ENCODE results near the gene AP3B1.

The AP3B1 gene

DNA sequence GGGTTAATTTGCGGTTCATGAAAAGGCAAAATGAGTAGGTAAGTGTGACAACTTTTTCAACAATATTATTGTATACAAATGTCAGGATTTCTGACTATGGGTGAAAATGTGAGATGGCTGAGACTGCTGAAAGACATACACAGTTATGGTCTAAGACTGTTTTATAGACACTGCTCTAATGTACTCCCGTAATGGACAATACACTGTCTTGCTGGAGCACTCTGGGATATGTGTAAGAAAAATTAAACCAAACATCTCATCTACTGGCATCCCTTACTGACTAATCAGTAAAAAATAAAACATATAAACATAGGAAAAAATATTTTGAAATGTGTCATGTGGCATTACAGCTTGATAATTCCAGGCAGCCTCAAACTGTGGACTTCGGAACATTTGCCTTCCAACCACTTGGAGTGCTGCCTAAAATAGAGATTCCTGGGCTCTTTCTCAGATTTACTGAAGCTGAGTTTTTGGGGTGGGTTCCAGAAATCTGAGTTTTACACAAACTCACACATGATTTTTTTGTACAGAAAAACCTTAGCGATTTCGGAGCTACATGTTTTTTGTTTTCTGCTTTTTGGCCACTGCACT, 284.5 kb downstream of the AP3B1 start:
- Mint-ChIP-seq H3K9me3 (no peaks in the 10 kb centered on the region), H3K27ac (no peak overlapping the region), H3K4me3 (no peak overlapping the region), H3K36me3 (ENCODE audit: low read depth) (no peaks in the 10 kb centered on the region), H3K27me3 (ENCODE audit: low read depth) (no peaks in the 10 kb centered on the region), H3K4me1 (ENCODE audit: low read depth) (no peaks in the 10 kb centered on the region)

DNA sequence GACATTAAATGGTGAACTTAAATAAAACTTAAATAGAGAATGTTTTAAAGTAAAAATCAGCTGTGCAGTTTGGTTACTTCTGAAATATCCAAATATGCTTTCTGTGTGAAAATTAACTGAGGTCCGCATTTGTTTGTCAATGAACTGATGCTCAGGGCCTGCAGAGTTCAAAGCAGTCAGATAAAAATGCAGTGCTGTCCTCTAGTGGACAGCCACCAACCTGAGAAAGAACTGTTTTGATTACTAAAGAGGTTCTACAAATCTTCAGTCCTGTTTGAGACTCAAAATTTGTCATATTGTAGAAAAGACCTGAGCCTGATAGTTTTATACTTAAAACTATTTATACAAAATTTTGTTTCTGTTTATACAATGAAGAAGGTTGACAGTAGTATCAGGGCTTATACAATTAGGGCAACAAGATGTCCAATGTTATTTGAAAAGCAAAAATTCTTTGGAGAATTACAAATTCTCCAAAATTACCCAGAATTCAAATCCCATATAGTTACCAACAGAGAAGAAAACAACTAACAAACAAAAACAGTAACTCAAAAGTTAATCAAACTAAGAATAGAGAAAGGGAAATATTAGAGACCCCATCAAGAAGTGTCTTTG, 286.0 kb downstream of the AP3B1 start:
- Mint-ChIP-seq H3K27me3 (ENCODE audit: low read depth) (no peaks in the 10 kb centered on the region), H3K9me3 (no peaks in the 10 kb centered on the region), H3K27ac (no peak overlapping the region), H3K36me3 (ENCODE audit: low read depth) (no peaks in the 10 kb centered on the region), H3K4me1 (ENCODE audit: low read depth) (no peaks in the 10 kb centered on the region), H3K4me3 (no peak overlapping the region)

DNA sequence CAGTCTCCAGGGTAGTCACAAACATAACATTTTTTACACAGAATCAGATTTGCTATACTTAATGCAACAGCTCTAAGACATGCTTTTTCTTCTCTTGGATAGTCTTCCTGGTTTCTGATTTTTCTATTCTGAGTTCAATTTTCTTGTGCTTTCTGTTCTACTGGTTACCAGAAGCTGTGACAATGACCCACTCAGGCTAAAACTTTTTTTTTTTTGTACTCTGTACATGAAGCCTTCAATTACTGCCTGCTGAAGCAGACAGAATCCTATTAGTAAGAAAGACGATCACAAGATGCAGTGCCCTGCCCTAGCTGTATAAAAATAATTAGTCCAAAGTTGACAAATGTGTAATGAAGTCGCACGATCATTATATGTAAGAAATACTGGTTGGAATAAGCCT, 287.3 kb downstream of the AP3B1 start:
- H3K27ac Mint-ChIP-seq = no peak overlapping the region

DNA sequence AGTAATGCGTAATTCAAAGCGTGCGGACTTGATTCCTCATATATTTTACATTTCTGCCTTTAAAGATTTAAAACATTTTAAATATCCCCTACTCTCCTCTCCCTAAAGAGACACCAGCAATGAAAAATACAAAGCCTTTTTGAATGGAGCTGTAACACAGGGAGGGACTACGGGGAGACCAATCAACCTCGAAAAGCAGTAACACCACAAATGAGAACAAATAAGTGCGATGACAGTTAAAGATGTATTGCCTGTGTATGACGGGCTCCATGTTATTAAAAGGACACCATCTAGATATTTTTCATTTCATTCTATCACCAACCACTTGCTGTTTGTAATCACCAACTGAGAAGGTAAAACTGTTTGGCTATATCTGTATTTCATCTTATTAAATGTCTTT, 288.0 kb downstream of the AP3B1 start:
- H3K27me3 Mint-ChIP-seq (ENCODE audit: low read depth) = no peaks in the 10 kb centered on the region
- H3K4me1 Mint-ChIP-seq (ENCODE audit: low read depth) = no peaks in the 10 kb centered on the region
- no peaks in the 10 kb centered on the region for H3K36me3 Mint-ChIP-seq (ENCODE audit: low read depth)
- no peaks in the 10 kb centered on the region for H3K9me3 Mint-ChIP-seq
- H3K27ac Mint-ChIP-seq = no peak overlapping the region
- H3K4me3 Mint-ChIP-seq = no peak overlapping the region

More for the DNA sequence above, 287.3 kb downstream of the AP3B1 start:
- Mint-ChIP-seq H3K9me3 (no peaks in the 10 kb centered on the region), H3K36me3 (ENCODE audit: low read depth) (no peaks in the 10 kb centered on the region), H3K4me1 (ENCODE audit: low read depth) (no peaks in the 10 kb centered on the region), H3K4me3 (no peak overlapping the region), H3K27me3 (ENCODE audit: low read depth) (no peaks in the 10 kb centered on the region)

DNA sequence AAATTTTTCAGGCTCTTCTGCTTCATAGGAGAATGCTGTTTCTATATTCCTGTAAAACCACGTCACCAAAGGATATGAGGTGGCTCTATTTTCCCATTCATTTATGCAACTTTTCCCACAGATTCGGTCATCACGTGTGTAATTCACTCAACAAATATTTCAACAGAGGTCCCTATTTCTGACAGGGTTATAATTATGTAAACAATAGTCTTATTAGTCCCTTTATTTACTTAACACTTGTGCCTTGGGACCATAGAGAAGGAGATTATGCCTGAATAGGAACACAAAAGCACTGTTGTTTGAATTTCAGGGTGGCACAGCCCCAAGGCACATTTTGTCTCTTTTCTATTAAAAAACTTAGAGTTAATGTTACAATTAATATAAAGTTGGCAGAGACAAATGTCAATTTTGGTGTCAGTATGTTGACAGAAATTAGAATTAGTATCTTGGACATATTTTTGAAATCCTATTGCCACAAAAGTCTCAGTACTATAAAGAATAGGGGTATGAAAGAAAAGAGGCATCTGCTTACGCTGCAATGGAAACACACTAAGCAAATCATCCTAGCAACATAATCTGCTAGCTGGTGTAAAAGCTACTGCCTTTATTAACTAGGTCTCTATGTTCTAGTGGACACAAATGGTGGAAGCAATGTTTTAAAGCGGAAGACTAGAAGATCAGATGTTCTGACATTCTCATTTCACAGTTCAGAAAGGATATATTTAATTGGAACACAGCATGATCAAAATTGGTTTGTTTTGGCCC, 289.3 kb downstream of the AP3B1 start:
- no peaks in the 10 kb centered on the region for H3K4me1 Mint-ChIP-seq (ENCODE audit: low read depth)
- H3K27me3 Mint-ChIP-seq (ENCODE audit: low read depth) = no peaks in the 10 kb centered on the region
- H3K27ac Mint-ChIP-seq = no peak overlapping the region
- no peaks in the 10 kb centered on the region for H3K9me3 Mint-ChIP-seq
- H3K4me3 Mint-ChIP-seq = no peak overlapping the region
- H3K36me3 Mint-ChIP-seq (ENCODE audit: low read depth) = peaks cover 1% of the 10 kb centered on the region

DNA sequence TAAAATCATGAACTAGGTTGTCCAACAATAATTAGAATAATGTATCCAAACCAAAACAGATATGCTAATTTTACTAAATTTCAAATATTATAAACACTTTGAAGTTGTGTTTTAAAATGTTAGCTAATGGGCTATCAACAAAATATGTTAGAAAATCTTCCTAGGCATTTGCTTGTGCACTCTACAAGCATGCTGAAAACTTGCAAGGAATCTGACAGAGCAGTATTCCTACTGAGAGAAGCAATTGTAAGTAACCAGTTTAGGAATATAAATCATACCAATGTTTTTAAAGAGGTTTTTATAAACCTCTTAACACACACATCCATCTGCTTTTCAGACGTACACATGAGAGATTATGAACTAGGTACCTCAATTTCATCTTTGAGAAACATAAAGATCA, 289.9 kb downstream of the AP3B1 start:
- H3K4me3 Mint-ChIP-seq = no peak overlapping the region
- peaks cover 3% of the 10 kb centered on the region for H3K36me3 Mint-ChIP-seq (ENCODE audit: low read depth)
- no peak overlapping the region for H3K27ac Mint-ChIP-seq
- no peaks in the 10 kb centered on the region for H3K9me3 Mint-ChIP-seq
- H3K27me3 Mint-ChIP-seq (ENCODE audit: low read depth) = no peaks in the 10 kb centered on the region
- no peaks in the 10 kb centered on the region for H3K4me1 Mint-ChIP-seq (ENCODE audit: low read depth)

DNA sequence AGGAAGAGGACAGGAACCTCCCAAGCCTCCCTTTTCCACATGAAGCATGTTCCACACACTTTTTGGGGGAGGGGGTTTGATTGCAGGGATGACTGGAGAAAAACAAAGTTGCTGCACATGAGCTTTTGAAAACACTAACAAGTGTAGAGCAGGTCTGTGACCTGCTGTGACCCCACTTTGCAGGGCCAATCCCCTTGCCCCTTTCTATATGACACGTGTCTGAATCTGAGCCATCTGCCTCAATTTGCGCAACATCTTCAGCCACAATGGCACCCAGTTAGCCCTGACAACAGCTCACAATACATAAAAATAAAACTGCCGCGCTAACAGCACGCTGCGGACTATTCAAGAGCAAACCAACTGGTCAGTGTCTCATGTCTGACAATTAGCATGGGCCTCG, 290.6 kb downstream of the AP3B1 start:
- Mint-ChIP-seq H3K9me3 (no peaks in the 10 kb centered on the region), H3K4me1 (ENCODE audit: low read depth) (no peaks in the 10 kb centered on the region), H3K27ac (no peak overlapping the region), H3K4me3 (no peak overlapping the region), H3K36me3 (ENCODE audit: low read depth) (peaks cover 3% of the 10 kb centered on the region), H3K27me3 (ENCODE audit: low read depth) (no peaks in the 10 kb centered on the region)

DNA sequence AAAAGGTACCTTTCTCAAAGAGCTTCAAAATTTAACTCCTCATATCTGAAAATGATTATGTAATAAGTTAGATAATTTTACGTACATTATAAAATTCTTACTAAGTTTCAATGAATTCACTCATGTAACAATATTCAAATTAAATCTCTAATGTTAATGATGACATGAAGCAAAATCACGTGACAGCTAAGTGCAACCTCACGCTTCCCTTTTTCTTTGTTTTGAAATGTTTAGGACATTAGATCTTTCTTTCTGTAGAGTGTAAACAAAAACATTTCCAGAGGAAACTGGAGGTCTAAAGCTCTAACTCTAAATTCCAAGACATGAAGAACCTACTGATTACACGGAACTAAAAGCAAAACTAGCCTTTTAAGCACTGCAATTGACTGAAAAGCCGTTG, 291.0 kb downstream of the AP3B1 start:
- Mint-ChIP-seq H3K36me3 (ENCODE audit: low read depth) (peaks cover 3% of the 10 kb centered on the region), H3K27ac (no peak overlapping the region), H3K4me1 (ENCODE audit: low read depth) (no peaks in the 10 kb centered on the region), H3K27me3 (ENCODE audit: low read depth) (no peaks in the 10 kb centered on the region), H3K4me3 (no peak overlapping the region), H3K9me3 (no peaks in the 10 kb centered on the region)

DNA sequence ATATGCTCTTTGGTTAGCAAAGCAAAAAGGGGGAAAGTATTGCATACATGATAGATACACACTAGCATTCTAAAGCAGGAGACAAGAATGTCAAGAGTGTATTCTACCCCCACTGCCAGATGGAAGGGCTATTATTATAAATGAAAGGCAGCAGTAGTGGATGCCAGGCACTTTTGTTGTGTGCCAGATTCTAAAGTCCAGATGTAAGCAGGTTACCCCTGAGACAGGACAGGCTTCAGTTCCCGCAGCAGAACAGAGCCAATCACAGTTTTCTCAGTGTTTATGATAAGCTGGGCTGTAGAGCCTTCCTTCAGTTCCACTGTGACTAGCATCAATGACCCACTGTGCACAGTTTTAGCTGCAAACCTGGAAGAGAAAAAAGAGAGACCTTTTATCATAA, 291.8 kb downstream of the AP3B1 start:
- Mint-ChIP-seq H3K4me1 (ENCODE audit: low read depth) (no peaks in the 10 kb centered on the region), H3K27ac (no peak overlapping the region), H3K27me3 (ENCODE audit: low read depth) (no peaks in the 10 kb centered on the region), H3K36me3 (ENCODE audit: low read depth) (peaks cover 3% of the 10 kb centered on the region), H3K4me3 (no peak overlapping the region), H3K9me3 (no peaks in the 10 kb centered on the region)

DNA sequence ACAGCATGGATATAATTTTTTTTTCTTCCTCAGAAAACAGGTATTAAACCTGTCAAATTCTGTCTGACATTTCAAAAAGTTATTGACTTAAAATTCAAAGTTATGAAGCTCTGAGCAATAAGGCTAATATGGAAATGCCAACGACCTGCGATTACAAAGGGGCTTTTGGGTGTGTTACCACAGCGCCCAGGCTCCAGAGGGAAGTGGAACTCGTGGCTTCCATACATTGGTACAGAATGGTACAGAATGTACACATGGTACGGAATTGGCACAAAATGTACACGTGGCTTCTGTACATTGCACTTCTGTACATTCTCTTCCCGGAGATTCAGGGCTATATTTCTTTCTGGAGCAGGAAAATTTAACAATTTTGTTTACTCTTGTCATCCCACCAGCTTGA, 293.3 kb downstream of the AP3B1 start:
- Mint-ChIP-seq H3K4me1 (ENCODE audit: low read depth) (no peaks in the 10 kb centered on the region), H3K4me3 (no peak overlapping the region), H3K9me3 (no peaks in the 10 kb centered on the region), H3K27me3 (ENCODE audit: low read depth) (no peaks in the 10 kb centered on the region), H3K36me3 (ENCODE audit: low read depth) (peaks cover 3% of the 10 kb centered on the region), H3K27ac (no peak overlapping the region)

DNA sequence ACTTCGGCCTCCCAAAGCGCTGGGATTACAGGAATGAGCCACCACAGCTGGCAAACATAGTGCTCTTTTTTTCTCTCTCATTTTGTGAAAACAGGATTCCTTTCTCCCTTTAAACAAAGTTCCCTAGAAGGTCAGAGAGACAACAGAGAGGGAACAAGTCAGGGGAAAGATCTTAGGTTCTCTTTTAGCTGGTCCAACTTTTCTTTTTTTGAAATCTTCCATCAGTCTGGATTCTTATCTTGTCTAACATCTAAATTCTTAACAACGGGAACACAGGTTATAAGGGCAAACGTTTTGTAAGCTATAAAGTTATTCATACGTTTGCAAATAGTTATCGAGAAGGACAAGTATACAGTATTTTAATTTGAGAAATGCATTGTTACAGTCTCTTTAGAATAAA, 294.3 kb downstream of the AP3B1 start:
- Mint-ChIP-seq H3K27ac (no peak overlapping the region), H3K4me3 (no peak overlapping the region), H3K36me3 (ENCODE audit: low read depth) (peaks cover 3% of the 10 kb centered on the region), H3K27me3 (ENCODE audit: low read depth) (no peaks in the 10 kb centered on the region), H3K4me1 (ENCODE audit: low read depth) (no peaks in the 10 kb centered on the region), H3K9me3 (no peaks in the 10 kb centered on the region)

DNA sequence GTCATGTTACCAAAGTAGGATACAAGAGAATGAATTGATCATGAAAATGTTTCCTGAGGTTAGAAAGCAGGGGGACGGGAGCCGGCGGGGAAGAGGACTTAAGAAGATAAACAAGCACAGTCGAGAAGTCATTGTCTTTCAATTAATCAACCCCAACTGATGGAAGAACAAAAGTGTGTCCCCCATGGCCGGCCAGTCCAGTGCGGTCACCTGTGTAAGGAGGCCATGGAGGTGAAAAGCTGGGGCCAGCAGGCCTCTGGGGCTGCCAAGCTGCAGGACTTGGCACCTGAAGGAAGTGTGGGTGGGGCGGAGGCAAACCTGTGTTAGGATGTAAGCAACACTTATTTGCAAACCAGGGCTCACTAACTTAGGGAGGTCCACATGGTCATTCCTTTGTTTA, 295.1 kb downstream of the AP3B1 start:
- Mint-ChIP-seq H3K4me3 (no peak overlapping the region), H3K27me3 (ENCODE audit: low read depth) (no peaks in the 10 kb centered on the region), H3K27ac (no peak overlapping the region), H3K36me3 (ENCODE audit: low read depth) (peaks cover 3% of the 10 kb centered on the region), H3K9me3 (no peaks in the 10 kb centered on the region), H3K4me1 (ENCODE audit: low read depth) (no peaks in the 10 kb centered on the region)

DNA sequence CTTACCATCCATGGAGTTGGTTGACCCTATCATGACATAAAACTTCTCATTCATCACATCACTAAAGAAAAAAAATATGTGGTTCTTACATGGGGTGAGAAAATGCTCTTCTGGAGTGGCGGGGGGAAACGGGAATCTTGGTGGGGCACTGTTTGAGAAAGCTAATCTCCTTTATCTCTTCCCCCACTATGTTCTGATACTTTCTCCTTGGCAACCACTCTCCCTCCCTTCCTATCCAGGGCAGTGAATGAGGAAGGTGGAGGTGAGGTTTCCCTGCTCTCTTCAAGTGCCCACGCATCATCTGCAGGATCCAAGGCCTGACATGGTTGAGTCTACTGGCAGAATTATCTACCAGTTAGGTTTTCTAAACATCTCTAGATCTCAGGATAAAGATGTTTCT, 297.6 kb downstream of the AP3B1 start:
- H3K9me3 Mint-ChIP-seq = no peaks in the 10 kb centered on the region
- no peaks in the 10 kb centered on the region for H3K4me1 Mint-ChIP-seq (ENCODE audit: low read depth)
- no peak overlapping the region for H3K4me3 Mint-ChIP-seq
- H3K27me3 Mint-ChIP-seq (ENCODE audit: low read depth) = no peaks in the 10 kb centered on the region
- H3K36me3 Mint-ChIP-seq (ENCODE audit: low read depth) = peaks cover 3% of the 10 kb centered on the region
- no peak overlapping the region for H3K27ac Mint-ChIP-seq

DNA sequence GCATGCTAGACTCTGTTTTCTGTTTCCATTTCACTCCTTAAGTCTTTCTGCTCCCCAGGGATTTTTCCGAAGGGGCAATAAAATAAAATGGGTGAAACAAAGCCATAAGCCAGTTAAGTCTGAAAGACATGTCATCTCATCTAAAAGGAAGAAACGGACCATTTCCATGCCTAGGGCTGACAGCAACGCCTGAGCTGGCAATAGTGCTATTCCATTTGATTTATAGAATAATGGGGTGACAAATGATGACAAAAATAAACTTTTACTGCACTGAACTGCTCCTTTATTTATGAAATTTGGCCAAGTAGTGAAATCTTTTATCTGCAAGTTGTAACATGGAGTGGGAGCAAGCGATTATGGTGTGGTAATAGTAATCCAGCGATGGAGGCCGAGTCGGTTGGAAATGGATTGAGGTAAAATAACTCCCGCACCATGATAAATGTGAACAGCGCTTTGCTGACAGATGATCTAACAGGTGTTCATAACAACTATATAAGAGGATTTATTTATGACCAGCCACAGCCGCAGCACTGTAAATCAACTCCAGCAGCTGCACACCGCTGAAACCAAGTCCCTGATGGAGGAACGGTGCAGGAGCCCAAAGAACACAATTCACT, 298.6 kb downstream of the AP3B1 start:
- Mint-ChIP-seq H3K36me3 (ENCODE audit: low read depth) (peaks cover 3% of the 10 kb centered on the region), H3K27ac (no peak overlapping the region), H3K9me3 (no peaks in the 10 kb centered on the region)

DNA sequence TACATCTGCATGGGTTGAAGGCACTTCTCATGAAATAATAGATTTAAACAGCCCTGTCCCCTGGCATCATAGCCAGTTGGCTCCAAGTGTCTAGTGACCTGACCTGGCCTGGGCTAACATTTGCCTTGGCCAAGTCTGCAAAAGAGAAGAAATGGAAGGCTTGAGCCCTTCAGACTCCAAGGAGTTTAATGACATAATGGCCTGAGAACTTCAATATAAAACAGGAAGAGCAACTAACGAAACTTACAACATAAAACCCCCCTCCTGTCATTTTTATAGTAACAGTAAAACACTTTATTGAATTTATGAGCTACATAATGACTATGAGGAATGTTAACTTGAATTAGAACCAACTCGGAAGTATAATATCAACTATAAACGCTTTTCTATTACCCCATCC, 299.6 kb downstream of the AP3B1 start:
- H3K4me1 Mint-ChIP-seq (ENCODE audit: low read depth) = no peaks in the 10 kb centered on the region
- no peaks in the 10 kb centered on the region for H3K36me3 Mint-ChIP-seq (ENCODE audit: low read depth)
- H3K4me3 Mint-ChIP-seq = no peak overlapping the region
- H3K27ac Mint-ChIP-seq = no peak overlapping the region
- H3K27me3 Mint-ChIP-seq (ENCODE audit: low read depth) = no peaks in the 10 kb centered on the region
- H3K9me3 Mint-ChIP-seq = no peaks in the 10 kb centered on the region

More for the DNA sequence above, 298.6 kb downstream of the AP3B1 start:
- H3K27me3 Mint-ChIP-seq (ENCODE audit: low read depth) = no peaks in the 10 kb centered on the region
- no peak overlapping the region for H3K4me3 Mint-ChIP-seq
- no peaks in the 10 kb centered on the region for H3K4me1 Mint-ChIP-seq (ENCODE audit: low read depth)

Measured in T-helper 1 cell treated with Interleukin-12 subunit alpha and Interleukin-12 subunit beta and Interleukin-4 antibody, amounts not matched to agents 30 μg/mL and 1 μg/mL, for 36 hours (primary cell).